HS-5 (cell line): Measurements from ENCODE around the gene NIPAL3.
"Not testable (repeated sequence)": the region's sequence is repeated elsewhere in the genome, so short reads cannot be mapped to it uniquely, and the experiment has no call there.

Source experiments
- DNase-seq: peaks from one replicate; pipeline ENCODE4 v3.0.0-alpha.2; 2012; ENCODE audit warnings: low read depth

Gene NIPAL3

GRCh38 chr1:24459551-24460266 lies 44.1 kb downstream of the NIPAL3 start:
- DNase-seq: no peak

DNA sequence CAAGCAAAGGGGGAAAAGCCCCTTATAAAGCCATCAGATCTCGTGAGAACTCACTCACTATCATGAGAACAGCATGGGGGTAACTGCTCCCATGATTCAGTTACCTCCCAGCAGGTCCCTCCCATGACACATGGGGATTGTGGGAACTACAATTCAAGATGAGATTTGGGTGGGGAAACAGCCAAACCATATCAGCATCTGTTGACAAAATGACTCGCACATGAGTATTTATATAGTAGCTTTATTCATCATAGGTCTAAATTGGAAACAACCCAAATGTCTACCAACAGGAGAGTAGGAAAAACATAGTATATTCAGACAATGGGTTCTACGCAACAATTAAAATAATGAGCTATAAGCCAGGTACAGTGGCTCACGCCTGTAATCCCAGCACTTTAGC lies 46.5 kb downstream of the NIPAL3 start:
- DNase-seq: peak; percentile 58

DNA sequence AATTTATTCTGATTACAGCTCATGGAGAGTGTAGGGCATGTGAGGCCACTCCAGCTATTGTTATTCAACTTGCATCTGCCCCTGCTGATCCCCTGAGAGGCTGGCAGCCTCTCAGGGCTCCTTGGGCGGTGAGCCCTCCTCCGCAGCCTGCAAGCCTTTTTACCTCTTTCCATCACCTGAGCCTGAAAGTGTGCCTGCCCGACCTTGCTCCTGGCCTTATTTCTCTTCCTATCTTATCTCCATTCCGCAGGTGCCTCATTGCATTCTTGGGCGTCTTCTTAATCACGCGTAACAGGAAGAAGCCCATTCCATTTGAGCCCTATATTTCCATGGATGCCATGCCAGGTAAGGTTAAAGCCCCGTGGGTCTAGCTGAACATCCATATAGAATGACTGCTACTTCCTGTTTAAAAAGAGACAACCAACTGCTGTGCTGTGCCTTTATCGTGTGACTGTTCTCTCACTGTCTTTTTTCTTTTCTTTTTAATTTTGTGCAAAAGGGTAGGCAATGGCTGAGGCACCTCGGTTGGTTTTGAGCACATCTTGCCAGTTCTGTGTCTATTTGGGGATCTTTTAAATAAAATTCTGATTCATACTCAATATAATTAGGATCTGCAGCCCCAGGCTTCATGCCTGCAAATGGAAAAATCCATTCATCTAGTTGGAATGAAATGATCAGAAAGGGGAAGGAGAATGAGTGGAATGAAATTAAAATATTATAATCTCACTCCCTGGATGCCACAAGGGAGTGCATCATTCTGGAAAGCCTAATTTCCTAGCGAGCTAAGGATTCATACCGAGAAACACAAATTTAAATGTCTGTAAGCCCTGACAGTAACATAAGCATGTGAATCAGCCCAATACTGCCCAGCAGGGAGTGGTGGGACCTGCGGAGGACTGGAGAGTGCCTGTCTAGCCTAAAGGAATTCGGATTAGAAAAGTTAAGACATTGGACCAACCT lies 48.5 kb downstream of the NIPAL3 start:
- DNase-seq: no peak

- no peak for DNase-seq
These were observed 49.5 kb downstream of the NIPAL3 start for GRCh38 chr1:24465099-24465498.

DNA sequence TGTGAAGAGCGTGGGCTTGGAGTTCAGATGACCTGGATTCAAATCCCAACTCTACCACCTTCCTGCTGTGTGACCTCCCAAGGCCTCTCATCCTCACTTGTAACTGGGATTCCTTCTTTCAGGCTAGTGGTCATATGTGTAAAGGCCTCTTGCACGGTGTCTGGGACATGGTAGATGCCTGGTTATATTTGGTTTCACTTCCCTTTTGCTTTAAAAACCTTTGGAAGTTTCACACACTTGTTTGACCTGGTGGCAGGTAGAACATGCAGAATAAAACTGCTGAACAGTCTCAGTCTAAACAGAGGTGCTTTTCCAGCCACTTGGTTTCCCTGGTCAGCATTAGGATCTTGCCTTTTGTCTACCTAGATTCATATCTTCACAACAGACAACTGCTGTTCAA lies 50.0 kb downstream of the NIPAL3 start:
- no peak for DNase-seq

GRCh38 chr1:24468685-24469316 lies 53.2 kb downstream of the NIPAL3 start:
- no peak for DNase-seq

- DNase-seq: no peak
These were observed 55.0 kb downstream of the NIPAL3 start for GRCh38 chr1:24470592-24470991.

DNA sequence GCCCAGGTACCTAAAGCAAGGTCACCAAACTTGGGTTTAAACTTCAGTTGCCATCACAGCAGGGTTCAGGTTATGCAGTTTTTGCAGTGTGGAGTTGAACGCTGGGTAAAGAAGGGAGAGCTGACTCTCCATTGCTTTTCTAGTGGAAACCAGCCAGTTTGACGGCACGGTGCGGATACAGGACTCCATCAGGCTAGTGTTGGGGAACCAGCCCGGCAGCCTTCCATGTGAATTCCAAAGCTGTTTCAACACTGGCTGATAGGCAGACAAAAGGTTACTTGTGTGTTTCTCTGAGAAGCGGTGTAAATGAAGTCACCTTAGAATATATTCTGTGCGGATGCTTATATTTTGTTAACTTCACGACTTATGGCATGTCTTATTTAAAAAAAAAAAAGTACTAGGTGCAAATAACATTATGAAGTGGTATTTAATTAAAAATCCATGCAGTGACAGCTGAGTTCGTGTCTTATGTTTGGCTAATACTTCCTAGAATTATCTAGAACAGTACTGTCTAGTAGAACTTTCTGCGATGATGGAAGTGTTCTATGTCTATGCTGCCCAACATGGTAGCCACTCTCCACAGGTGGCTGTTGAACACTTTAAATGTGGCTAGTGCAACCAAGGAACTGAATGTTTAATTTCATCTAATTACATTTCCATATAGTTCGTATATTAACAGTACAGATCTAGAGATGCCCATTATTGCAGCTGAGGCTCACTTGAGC lies 57.1 kb downstream of the NIPAL3 start:
- no peak for DNase-seq

- no peak for DNase-seq
These were observed 58.6 kb downstream of the NIPAL3 start for GRCh38 chr1:24474193-24474592.

- DNase-seq: no peak
These were observed 60.1 kb downstream of the NIPAL3 start for GRCh38 chr1:24475700-24476099.

- DNase-seq: no peak
These were observed 61.0 kb downstream of the NIPAL3 start for GRCh38 chr1:24476571-24476970.

- DNase-seq: no peak
These were observed 61.7 kb downstream of the NIPAL3 start for GRCh38 chr1:24477309-24477708.

GRCh38 chr1:24481101-24481500 lies 65.5 kb downstream of the NIPAL3 start:
- no peak for DNase-seq

DNA sequence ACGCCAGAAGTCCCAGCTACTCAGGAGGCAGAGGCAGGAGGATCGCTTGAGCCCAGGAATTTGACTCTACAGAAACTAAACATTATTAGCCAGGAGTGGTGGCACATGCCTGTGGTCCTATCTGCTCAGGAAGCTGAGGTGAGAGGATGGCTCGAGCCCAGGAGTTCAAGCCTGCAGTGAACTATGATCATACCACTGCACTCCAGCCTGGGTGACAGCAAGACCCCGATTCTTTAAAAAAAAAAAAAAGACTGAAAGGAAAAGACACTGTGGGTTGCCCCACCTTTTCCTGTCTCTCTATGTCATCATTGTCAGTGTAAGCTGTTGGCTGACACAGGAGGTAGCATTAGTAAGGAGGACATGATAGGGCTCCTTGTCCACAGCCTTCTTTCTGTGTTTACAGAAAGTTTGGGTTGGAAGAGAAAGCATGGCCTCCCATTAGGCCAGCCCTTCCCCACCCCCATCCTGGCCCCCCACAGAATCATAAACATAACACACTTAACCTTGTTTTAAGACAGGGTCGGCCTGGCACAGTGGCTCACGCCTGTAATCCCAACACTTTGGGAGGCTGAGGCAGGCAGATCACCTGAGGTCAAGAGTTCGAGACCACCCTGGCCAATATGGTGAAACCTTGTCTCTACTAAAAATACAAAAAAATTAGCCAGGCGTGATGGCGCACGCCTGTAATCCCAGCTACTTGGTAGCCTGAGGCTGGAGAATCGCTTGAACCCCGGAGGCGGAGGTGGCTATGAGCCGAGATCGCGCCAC lies 66.4 kb downstream of the NIPAL3 start:
- DNase-seq: no peak

- DNase-seq: no peak
These were observed 67.8 kb downstream of the NIPAL3 start for GRCh38 chr1:24483441-24483840.

- DNase-seq: no peak
These were observed 68.6 kb downstream of the NIPAL3 start for GRCh38 chr1:24484199-24484598.

DNA sequence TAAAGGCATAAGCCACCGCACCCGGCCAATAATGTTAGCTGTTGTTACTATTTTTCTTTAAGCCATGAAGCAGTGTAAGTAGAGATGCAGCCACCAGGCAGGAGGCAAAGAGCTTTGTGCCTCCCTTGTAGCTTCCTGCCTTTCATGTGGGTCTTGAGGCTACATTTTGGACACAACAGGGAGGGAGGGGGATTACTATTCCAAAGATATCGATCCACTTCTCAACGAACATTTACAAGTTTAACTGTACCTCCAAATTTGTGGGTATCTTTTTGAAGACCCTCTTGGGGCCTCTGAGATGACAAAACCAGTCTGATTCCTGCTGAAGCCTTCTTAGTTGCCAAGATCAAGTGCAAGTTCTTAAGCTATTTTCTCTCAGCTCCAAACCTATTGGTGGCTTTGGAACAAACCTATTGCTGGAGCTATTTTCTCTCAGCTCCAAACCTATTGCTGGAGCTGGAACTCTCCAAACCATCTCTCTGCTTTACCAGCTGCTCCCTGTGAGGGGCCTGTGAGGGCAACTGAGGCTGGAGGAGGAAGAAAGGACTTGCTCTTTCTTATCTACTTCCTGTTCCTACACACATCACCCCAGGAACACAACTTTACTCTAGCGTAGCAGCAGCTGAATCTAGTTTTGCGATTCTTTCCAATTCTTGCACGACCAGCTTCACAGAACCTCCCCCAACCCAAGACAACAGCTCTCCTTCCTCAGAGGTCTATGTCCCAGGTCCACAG lies 70.9 kb downstream of the NIPAL3 start:
- no peak for DNase-seq

DNA sequence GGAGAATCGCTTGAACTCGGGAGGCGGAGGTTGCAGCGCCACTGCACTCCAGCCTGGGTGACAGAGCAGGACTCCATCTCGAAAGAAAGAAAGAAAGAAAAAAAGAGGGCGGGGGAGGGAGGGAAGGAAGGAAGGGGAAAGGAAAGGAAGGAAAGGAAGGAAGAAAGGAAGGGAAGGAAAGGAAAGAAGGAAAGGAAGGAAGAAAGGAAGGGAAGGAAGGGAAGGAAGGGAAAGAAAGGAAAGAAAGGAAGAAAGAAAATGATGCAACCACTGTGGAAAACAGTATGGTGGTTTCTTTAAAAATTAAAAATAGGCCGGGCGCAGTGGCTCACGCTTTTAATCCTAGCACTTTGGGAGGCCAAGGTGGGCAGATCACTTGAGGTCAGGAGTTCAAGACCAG lies 71.9 kb downstream of the NIPAL3 start:
- no peak for DNase-seq

DNA sequence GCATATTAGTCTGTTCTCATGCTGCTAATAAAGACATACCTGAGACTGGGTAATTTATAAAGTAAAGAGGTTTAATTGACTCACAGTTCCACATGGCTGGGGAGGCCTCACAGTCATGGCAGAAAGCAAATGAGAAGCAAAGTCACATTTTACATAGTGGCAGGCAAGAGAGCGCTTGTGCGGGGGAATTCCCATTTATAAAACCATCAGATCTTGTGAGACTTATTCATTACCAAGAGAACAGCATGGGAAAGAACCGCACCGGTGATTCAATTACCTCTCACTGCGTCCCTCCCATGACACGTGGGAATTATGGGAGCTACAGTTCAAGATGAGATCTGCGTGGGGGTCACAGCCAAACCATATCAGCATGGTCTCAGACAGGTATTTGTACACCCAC lies 72.6 kb downstream of the NIPAL3 start:
- DNase-seq: not testable (repeated sequence)

DNA sequence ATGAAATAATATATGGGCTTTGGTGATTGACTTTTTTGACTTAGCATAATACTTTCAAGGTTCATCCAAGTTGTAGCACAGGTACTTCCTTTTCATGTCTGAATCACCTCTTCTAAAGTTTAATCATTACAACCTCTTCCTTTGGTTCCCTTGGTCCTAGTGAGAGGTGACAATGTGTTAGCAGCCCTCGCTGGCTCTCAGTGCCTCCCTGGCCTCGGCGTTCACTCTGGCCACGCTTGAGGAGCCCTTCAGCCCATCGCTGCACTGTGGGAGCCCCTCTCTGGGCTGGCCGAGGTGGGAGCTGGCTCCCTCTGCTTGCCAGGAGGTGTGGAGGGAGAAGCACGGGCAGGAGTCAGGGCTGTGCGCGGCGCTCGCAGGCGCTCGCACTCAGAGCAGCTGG lies 74.1 kb downstream of the NIPAL3 start:
- DNase-seq: no peak
